Peyer's patch (tissue), 4 donors: ENCODE measurements around the gene KCNS3. TPM values are rescaled to one million over a fixed set of nuclear protein-coding genes. Genes with fewer than 3 reads are reported as not detected.

Experiments
- DNase-seq, 3 donors: peaks; one replicate each; pipeline ENCODE4 v3.0.0-alpha.2; 2017 to 2019
- H3K27ac ChIP-seq, 4 donors: fragments of 200-600 bp; sonication (generic); one replicate each; pipeline ENCODE4 v1.5.1; 2016 to 2019
- H3K27me3 ChIP-seq, 2 donors: fragments of 200-600 bp; sonication (generic); one replicate each; pipeline ENCODE4 v1.5.1; 2019
- H3K36me3 ChIP-seq, 3 donors: fragments of 200-600 bp; sonication (generic); one replicate each; pipeline ENCODE4 v1.5.1; 2016 to 2019
- H3K4me1 ChIP-seq, 4 donors: fragments of 200-600 bp; sonication (generic); one replicate each; pipeline ENCODE4 v1.5.1; 2016 to 2019
- H3K4me3 ChIP-seq, 4 donors: fragments of 200-600 bp; sonication (generic); 1 replicate in 3 of 4; 2 replicates in 1 of 4; pipeline ENCODE4 v1.5.1; 2016 to 2019; ENCODE audit warnings: mild to moderate bottlenecking in 1 of 4
- H3K9me3 ChIP-seq, 4 donors: fragments of 200-600 bp; sonication (generic); one replicate each; pipeline ENCODE4 v1.5.1; 2016 to 2019; ENCODE audit warnings: mild to moderate bottlenecking in 1 of 4
- CTCF ChIP-seq, 6 experiments: fragments of 450-650 bp in 4 of 6; fragments of 200-600 bp in 2 of 6; sonication (generic) in 1 of 6; IDR thresholded peaks; one replicate each; pipeline ENCODE4 v1.5.1; 2017 to 2019; ENCODE audit warnings: antibody characterized with exemption in 6 of 6, mild to moderate bottlenecking in 3 of 6, moderate library complexity in 1 of 6
- POLR2A ChIP-seq, 2 donors: fragments of 450-650 bp; IDR thresholded peaks; one replicate each; pipeline ENCODE4 v1.5.1; 2017; ENCODE audit warnings: antibody characterized with exemption in 2 of 2, mild to moderate bottlenecking in 2 of 2, moderate library complexity in 2 of 2
- total RNA-seq, 4 donors: library from RNA; depleted of rRNA; stranded (reverse); fragments of >200 nt; gene quantifications; one replicate each; pipeline ENCODE4 v1.1.0, GENCODE V29; 2016

The KCNS3 gene
- total RNA-seq, 4 donors from 2014 or later: 1.6 to 76.7 (median 12.7) TPM

GRCh38 chr2:17918789-17919188 is 40.3 kb downstream of the KCNS3 start:
- no peaks in the 10 kb centered on the region for H3K36me3 ChIP-seq
- H3K4me3 ChIP-seq: no peak overlapping the region
- no peaks in the 10 kb centered on the region for H3K27me3 ChIP-seq
- DNase-seq: no peak
- no peaks in the 10 kb centered on the region for H3K9me3 ChIP-seq
- no peaks in the 10 kb centered on the region for H3K4me1 ChIP-seq
- no peak for TF ChIP-seq POLR2A (IDR thresholded peaks at IDR 0.05)
- H3K27ac ChIP-seq: no peak overlapping the region

- TF ChIP-seq POLR2A (IDR thresholded peaks at IDR 0.05): no peak
- no peak overlapping the region for H3K4me3 ChIP-seq
- no peaks in the 10 kb centered on the region for H3K9me3 ChIP-seq
- H3K36me3 ChIP-seq: peaks cover 0 to 10% (median 0%) of the 10 kb centered on the region in 3 donors
- H3K27ac ChIP-seq: no peak overlapping the region
- no peak for DNase-seq
- H3K4me1 ChIP-seq: no peaks in the 10 kb centered on the region
- H3K27me3 ChIP-seq: no peaks in the 10 kb centered on the region
Measured at GRCh38 chr2:17930773-17931172, 52.3 kb downstream of the KCNS3 start.

DNA sequence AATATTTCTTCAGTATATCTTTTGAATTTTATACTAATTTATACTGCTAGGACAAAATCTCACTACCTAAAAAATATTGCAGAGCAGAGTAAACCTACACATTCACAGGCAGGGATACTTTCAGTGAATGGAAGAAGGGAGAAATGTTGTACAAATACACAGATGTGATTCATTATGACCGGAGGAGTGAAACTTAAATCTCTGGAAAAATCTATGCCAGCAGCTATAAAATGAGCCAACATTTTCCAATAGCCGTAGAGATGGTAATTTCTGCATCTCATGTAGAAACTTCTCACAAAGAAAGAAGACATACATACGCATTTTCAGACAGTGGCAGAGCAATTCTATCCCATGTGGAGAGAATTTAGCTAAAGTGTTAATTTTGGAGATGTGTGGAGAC is 54.8 kb downstream of the KCNS3 start:
- Histone ChIP-seq H3K27ac (no peak overlapping the region), H3K4me1 (no peaks in the 10 kb centered on the region), H3K36me3 (peaks cover 0 to 10% (median 0%) of the 10 kb centered on the region in 3 donors), H3K4me3 (no peak overlapping the region), H3K9me3 (no peaks in the 10 kb centered on the region), H3K27me3 (no peaks in the 10 kb centered on the region)
- no peak for DNase-seq
- no peak for TF ChIP-seq CTCF (IDR thresholded peaks at IDR 0.05)
- no peak for TF ChIP-seq POLR2A (IDR thresholded peaks at IDR 0.05)

DNA sequence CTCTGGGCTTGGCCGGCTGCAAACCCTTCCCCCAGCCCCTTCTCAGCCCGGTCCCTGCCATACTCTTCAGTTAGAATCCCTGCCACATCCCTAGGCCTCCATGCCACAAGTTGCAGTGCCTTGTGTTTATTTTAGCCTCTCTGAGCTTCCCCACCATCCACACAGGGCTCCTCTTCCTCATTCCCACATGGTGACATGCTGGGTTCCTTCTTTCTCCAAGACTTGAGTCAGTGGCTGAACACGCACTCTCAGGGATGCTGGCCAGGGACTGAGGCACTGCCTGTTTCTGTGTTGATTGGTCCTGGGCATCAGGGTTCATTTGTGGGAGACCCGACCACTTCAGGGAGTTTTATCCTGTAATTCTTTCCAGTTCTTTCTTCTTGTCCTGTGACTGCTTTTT is 56.3 kb downstream of the KCNS3 start:
- Histone ChIP-seq H3K4me3 (no peak overlapping the region), H3K27me3 (no peaks in the 10 kb centered on the region), H3K27ac (no peak overlapping the region), H3K4me1 (no peaks in the 10 kb centered on the region), H3K9me3 (no peaks in the 10 kb centered on the region), H3K36me3 (peaks cover 0 to 10% (median 0%) of the 10 kb centered on the region in 3 donors)
- TF ChIP-seq CTCF (IDR thresholded peaks at IDR 0.05) (no peak), POLR2A (IDR thresholded peaks at IDR 0.05) (no peak)
- no peak for DNase-seq

GRCh38 chr2:17935242-17935885 is 56.9 kb downstream of the KCNS3 start:
- peaks cover 0 to 10% (median 0%) of the 10 kb centered on the region in 3 donors for H3K36me3 ChIP-seq
- no peaks in the 10 kb centered on the region for H3K4me1 ChIP-seq
- TF ChIP-seq CTCF (IDR thresholded peaks at IDR 0.05) (no peak), POLR2A (IDR thresholded peaks at IDR 0.05) (no peak)
- H3K27me3 ChIP-seq: no peaks in the 10 kb centered on the region
- no peak overlapping the region for H3K4me3 ChIP-seq
- DNase-seq: no peak
- H3K9me3 ChIP-seq: no peaks in the 10 kb centered on the region
- H3K27ac ChIP-seq: no peak overlapping the region

- no peak overlapping the region for H3K4me3 ChIP-seq
- H3K9me3 ChIP-seq: no peaks in the 10 kb centered on the region
- no peak for DNase-seq
Measured at GRCh38 chr2:17936599-17936998, 58.1 kb downstream of the KCNS3 start.

More at GRCh38 chr2:17936599-17936998, 58.1 kb downstream of the KCNS3 start:
- TF ChIP-seq POLR2A (IDR thresholded peaks at IDR 0.05): no peak
- no peak for TF ChIP-seq CTCF (IDR thresholded peaks at IDR 0.05)
- no peaks in the 10 kb centered on the region for H3K27me3 ChIP-seq
- H3K27ac ChIP-seq: no peak overlapping the region
- H3K4me1 ChIP-seq: no peaks in the 10 kb centered on the region
- peaks cover 0 to 5% (median 0%) of the 10 kb centered on the region in 3 donors for H3K36me3 ChIP-seq
